Activated CD4-positive, alpha-beta T cell treated with anti-CD3 and anti-CD28 coated beads, Interleukin-2, amount 10 ng/mL, durations not matched to agents 24 days and 14 days (primary cell): Measurements from ENCODE around the gene MEGF6. TPM values are rescaled to one million over a fixed set of nuclear protein-coding genes. Genes with fewer than 3 reads are reported as not detected.

Source experiments
- DNase-seq: peaks from one replicate; pipeline ENCODE4 v3.0.0; 2022
- H3K27ac Mint-ChIP-seq: one replicate; pipeline ENCODE4 v1.8.0; 2022; ENCODE audit warnings: mild to moderate bottlenecking, mixed read lengths
- H3K27me3 Mint-ChIP-seq: one replicate; pipeline ENCODE4 v1.8.0; 2022; ENCODE audit warnings: mixed read lengths
- H3K36me3 Mint-ChIP-seq: one replicate; pipeline ENCODE4 v1.8.0; 2022; ENCODE audit warnings: low read depth, mild to moderate bottlenecking, mixed read lengths
- H3K4me1 Mint-ChIP-seq: one replicate; pipeline ENCODE4 v1.8.0; 2021; ENCODE audit warnings: mixed read lengths
- H3K4me3 Mint-ChIP-seq: one replicate; pipeline ENCODE4 v1.8.0; 2022; ENCODE audit warnings: mild to moderate bottlenecking, moderate library complexity, mixed read lengths
- H3K9me3 Mint-ChIP-seq: one replicate; pipeline ENCODE4 v1.8.0; 2021; ENCODE audit warnings: mixed read lengths
- intact Hi-C: fragments of 100-400 bp; cut with micrococcal nuclease; formaldehyde crosslinking; loops from one replicate; pipeline ENCODE4 v1.15.1; 2023
- total RNA-seq: library from RNA; stranded (reverse); gene quantifications from 2 replicates; pipeline ENCODE4 v1.2.3, GENCODE V29; 2022

Gene MEGF6
- total RNA-seq, 1 donor from 2014 or later, result 1.7 TPM

- intact Hi-C loops, result no loop called here
- Mint-ChIP-seq H3K27ac (no peak overlapping the region), H3K36me3 (no peaks in the 10 kb centered on the region), H3K4me1 (peaks cover 8% of the 10 kb centered on the region), H3K4me3 (no peak overlapping the region), H3K9me3 (no peaks in the 10 kb centered on the region), H3K27me3 (peaks cover 7% of the 10 kb centered on the region)
- no peak for DNase-seq
Measured at GRCh38 chr1:3617806-3618345, 6.6 kb upstream of the MEGF6 start.

- H3K27me3 Mint-ChIP-seq, result peaks cover 12% of the 10 kb centered on the region
- H3K36me3 Mint-ChIP-seq, result no peaks in the 10 kb centered on the region
- DNase-seq, result no peak
- no peak overlapping the region for H3K4me3 Mint-ChIP-seq
- intact Hi-C loops, result no loop called here
- H3K9me3 Mint-ChIP-seq, result no peaks in the 10 kb centered on the region
- no peak overlapping the region for H3K27ac Mint-ChIP-seq
- peaks cover 4% of the 10 kb centered on the region for H3K4me1 Mint-ChIP-seq
Measured at GRCh38 chr1:3616861-3617260, 5.6 kb upstream of the MEGF6 start.

- Mint-ChIP-seq H3K9me3 (no peaks in the 10 kb centered on the region), H3K4me3 (no peak overlapping the region), H3K36me3 (no peaks in the 10 kb centered on the region), H3K27me3 (peaks cover 18% of the 10 kb centered on the region), H3K27ac (no peak overlapping the region), H3K4me1 (peaks cover 4% of the 10 kb centered on the region)
- no peak for DNase-seq
- intact Hi-C loops, result no loop called here
Measured at GRCh38 chr1:3614755-3615742, 3.7 kb upstream of the MEGF6 start.

- H3K36me3 Mint-ChIP-seq, result no peaks in the 10 kb centered on the region
- no peak overlapping the region for H3K4me3 Mint-ChIP-seq
- H3K9me3 Mint-ChIP-seq, result no peaks in the 10 kb centered on the region
- intact Hi-C loops, result no loop called here
- no peak for DNase-seq
- H3K27ac Mint-ChIP-seq, result no peak overlapping the region
- H3K4me1 Mint-ChIP-seq, result no peaks in the 10 kb centered on the region
- peaks cover 20% of the 10 kb centered on the region for H3K27me3 Mint-ChIP-seq
Measured at GRCh38 chr1:3612123-3612522, 815 bp upstream of the MEGF6 start.

GRCh38 chr1:3610527-3611169 is 660 bp downstream of the MEGF6 start:
- H3K27me3 Mint-ChIP-seq, result peaks cover 20% of the 10 kb centered on the region
- H3K4me1 Mint-ChIP-seq, result no peaks in the 10 kb centered on the region
- intact Hi-C loops, result no loop called here
- H3K9me3 Mint-ChIP-seq, result no peaks in the 10 kb centered on the region
- peak overlapping the region; percentile 28 for H3K4me3 Mint-ChIP-seq
- no peak for DNase-seq
- no peaks in the 10 kb centered on the region for H3K36me3 Mint-ChIP-seq
- no peak overlapping the region for H3K27ac Mint-ChIP-seq

- Mint-ChIP-seq H3K27me3 (peaks cover 20% of the 10 kb centered on the region), H3K4me3 (no peak overlapping the region), H3K4me1 (no peaks in the 10 kb centered on the region), H3K27ac (no peak overlapping the region), H3K36me3 (no peaks in the 10 kb centered on the region), H3K9me3 (no peaks in the 10 kb centered on the region)
- DNase-seq, result no peak
- intact Hi-C loops, result no loop called here
Measured at GRCh38 chr1:3609769-3610526, 1.4 kb downstream of the MEGF6 start.

GRCh38 chr1:3609016-3609768 is 2.1 kb downstream of the MEGF6 start:
- no peaks in the 10 kb centered on the region for H3K9me3 Mint-ChIP-seq
- no peaks in the 10 kb centered on the region for H3K4me1 Mint-ChIP-seq
- H3K27ac Mint-ChIP-seq, result no peak overlapping the region
- H3K27me3 Mint-ChIP-seq, result peaks cover 20% of the 10 kb centered on the region
- intact Hi-C loops, result no loop called here
- no peak for DNase-seq
- H3K36me3 Mint-ChIP-seq, result no peaks in the 10 kb centered on the region
- H3K4me3 Mint-ChIP-seq, result no peak overlapping the region

- intact Hi-C loops, result no loop called here
- H3K4me3 Mint-ChIP-seq, result no peak overlapping the region
- H3K4me1 Mint-ChIP-seq, result no peaks in the 10 kb centered on the region
- H3K36me3 Mint-ChIP-seq, result no peaks in the 10 kb centered on the region
- no peak overlapping the region for H3K27ac Mint-ChIP-seq
- H3K9me3 Mint-ChIP-seq, result no peaks in the 10 kb centered on the region
- DNase-seq, result no peak
- peaks cover 13% of the 10 kb centered on the region for H3K27me3 Mint-ChIP-seq
Measured at GRCh38 chr1:3608154-3608553, 3.2 kb downstream of the MEGF6 start.

GRCh38 chr1:3607703-3608065 is 3.6 kb downstream of the MEGF6 start:
- H3K4me3 Mint-ChIP-seq, result no peak overlapping the region

GRCh38 chr1:3606779-3607702 is 4.3 kb downstream of the MEGF6 start:
- Mint-ChIP-seq H3K27ac (no peak overlapping the region), H3K27me3 (peaks cover 11% of the 10 kb centered on the region), H3K9me3 (no peaks in the 10 kb centered on the region), H3K4me3 (no peak overlapping the region), H3K36me3 (no peaks in the 10 kb centered on the region), H3K4me1 (no peaks in the 10 kb centered on the region)
- intact Hi-C loops, result no loop called here
- no peak for DNase-seq

More at GRCh38 chr1:3607703-3608065, 3.6 kb downstream of the MEGF6 start:
- Mint-ChIP-seq H3K36me3 (no peaks in the 10 kb centered on the region), H3K9me3 (no peaks in the 10 kb centered on the region), H3K4me1 (no peaks in the 10 kb centered on the region), H3K27ac (no peak overlapping the region), H3K27me3 (peaks cover 13% of the 10 kb centered on the region)
- intact Hi-C loops, result no loop called here
- no peak for DNase-seq

GRCh38 chr1:3604997-3605823 is 6.1 kb downstream of the MEGF6 start:
- Mint-ChIP-seq H3K27ac (no peak overlapping the region), H3K4me3 (no peak overlapping the region), H3K36me3 (no peaks in the 10 kb centered on the region), H3K9me3 (no peaks in the 10 kb centered on the region), H3K4me1 (no peaks in the 10 kb centered on the region), H3K27me3 (peaks cover 2% of the 10 kb centered on the region)
- DNase-seq, result no peak
- intact Hi-C loops, result no loop called here

- no peak for DNase-seq
- no peak overlapping the region for H3K4me3 Mint-ChIP-seq
- peaks cover 2% of the 10 kb centered on the region for H3K27me3 Mint-ChIP-seq
- H3K9me3 Mint-ChIP-seq, result no peaks in the 10 kb centered on the region
- H3K4me1 Mint-ChIP-seq, result no peaks in the 10 kb centered on the region
- no peak overlapping the region for H3K27ac Mint-ChIP-seq
- H3K36me3 Mint-ChIP-seq, result no peaks in the 10 kb centered on the region
- intact Hi-C loops, result no loop called here
Measured at GRCh38 chr1:3604468-3604974, 6.8 kb downstream of the MEGF6 start.
